HG03354 (cell line): ENCODE data around the gene RALY.

Source experiments
- ATAC-seq: cut with Tn5 transposase; IDR thresholded peaks from one replicate; pipeline ENCODE4 v1.9.1; 2021; ENCODE audit warnings: mild to moderate bottlenecking; ENCODE audit not compliant: unreplicated experiment, poor library complexity, severe bottlenecking

The RALY gene

GRCh38 chr20:34095825-34096224, 102.1 kb downstream of the RALY start:
- no peak for ATAC-seq

GRCh38 chr20:34096699-34097444, 103.2 kb downstream of the RALY start:
- no peak for ATAC-seq

- no peak for ATAC-seq
These were observed 104.9 kb downstream of the RALY start for GRCh38 chr20:34098570-34098969.

DNA sequence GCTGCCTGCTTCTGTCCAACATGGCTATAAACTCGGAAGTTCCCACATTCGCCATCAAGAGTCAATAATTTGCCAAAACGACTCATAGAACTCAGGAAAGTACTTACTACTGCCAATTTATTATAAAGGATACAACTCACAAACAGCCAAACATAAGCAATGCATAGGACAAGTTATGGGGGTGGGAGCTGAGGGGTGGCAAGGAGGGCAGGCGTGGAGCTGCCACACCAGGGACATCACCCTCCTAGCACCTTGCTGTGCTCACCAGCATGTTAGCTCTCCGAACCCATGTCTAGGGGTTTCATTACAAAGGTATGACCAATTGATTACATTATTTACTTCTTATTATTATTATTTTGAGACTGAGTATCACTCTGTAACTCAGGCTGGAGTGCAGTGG, 106.0 kb downstream of the RALY start:
- ATAC-seq = no peak

GRCh38 chr20:34100576-34100975, 106.9 kb downstream of the RALY start:
- ATAC-seq = no peak

DNA sequence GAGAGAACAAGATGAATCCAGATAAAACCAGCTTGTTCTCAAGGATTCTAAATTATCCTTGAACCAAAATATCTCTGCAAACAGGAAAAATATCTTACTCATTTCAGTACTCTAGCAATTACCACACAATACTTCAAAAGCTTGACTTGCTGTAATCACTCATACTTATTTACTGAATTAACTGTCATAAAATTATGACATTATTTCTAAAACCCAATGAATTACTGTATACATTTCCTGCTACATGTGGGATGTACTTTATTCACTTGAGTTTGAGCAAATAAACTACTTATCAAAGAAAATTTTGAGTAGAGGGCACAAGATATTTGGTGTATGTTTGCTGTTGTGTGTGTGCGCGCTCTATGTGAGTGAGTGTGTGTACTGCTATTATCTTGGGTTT, 108.6 kb downstream of the RALY start:
- no peak for ATAC-seq

DNA sequence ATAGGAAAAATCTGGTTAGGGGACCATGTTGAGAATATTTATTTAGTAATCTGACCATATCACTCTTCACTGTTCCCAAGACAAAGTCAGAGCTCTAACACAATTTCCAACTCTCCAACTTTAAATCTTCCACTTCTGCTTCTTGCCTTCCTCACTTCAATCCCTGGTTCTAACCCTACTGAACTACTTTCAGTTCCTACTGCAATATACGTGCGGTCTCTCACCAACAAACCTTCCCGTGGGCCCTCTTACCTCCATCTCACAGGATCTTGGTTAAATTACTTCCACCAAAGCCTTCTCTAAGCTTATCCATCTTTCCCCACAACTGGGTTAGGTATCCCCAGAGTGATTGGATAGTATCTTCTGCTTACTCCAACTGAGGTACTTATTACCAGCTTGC, 110.3 kb downstream of the RALY start:
- ATAC-seq = no peak

- no peak for ATAC-seq
These were observed 112.4 kb downstream of the RALY start for GRCh38 chr20:34105978-34106675.

- no peak for ATAC-seq
These were observed 115.0 kb downstream of the RALY start for GRCh38 chr20:34108616-34109174.

- ATAC-seq = no peak
These were observed 115.7 kb downstream of the RALY start for GRCh38 chr20:34109442-34109841.

GRCh38 chr20:34110025-34110744, 116.5 kb downstream of the RALY start:
- no peak for ATAC-seq

DNA sequence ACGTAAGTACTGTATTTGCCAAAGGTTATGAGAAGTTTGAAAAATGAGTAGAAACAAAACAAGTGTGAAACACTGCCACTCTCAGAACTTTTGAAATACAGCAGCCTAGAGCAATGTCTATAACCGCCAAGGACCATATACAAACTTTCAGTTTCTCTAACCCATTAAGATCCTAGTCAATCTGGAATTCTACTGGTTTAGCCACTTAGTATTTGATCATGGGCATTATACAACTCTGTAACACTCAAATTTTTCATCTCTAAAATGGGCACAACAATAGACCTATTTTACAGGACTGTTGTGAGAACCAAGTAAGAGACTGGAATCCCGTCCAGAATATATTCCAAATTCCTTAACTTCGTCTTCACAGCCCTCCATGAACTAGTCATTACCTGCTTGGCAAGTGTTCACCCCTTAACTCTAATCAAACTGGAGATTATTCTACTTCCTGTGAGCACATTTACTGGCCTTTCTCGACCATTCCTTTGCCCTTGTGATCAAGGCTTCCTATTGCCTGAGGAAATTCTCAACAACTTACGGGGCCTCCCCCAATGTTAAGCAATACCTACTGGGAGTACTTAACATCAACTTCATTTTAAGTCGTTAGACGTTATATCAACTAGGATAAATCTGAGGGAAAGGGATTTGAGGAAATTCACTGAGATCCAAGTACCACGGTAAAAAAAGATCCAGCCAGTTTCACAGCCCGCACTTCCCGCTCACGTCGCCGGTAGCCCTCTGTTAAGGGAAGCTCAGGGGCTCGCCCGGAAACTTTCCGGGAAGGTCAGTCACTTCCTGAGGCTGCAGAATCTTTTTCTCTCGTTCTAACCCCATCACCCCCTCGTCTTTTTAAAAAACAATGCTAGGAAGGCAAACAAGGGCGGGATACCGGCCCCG, 117.3 kb downstream of the RALY start:
- ATAC-seq = no peak

DNA sequence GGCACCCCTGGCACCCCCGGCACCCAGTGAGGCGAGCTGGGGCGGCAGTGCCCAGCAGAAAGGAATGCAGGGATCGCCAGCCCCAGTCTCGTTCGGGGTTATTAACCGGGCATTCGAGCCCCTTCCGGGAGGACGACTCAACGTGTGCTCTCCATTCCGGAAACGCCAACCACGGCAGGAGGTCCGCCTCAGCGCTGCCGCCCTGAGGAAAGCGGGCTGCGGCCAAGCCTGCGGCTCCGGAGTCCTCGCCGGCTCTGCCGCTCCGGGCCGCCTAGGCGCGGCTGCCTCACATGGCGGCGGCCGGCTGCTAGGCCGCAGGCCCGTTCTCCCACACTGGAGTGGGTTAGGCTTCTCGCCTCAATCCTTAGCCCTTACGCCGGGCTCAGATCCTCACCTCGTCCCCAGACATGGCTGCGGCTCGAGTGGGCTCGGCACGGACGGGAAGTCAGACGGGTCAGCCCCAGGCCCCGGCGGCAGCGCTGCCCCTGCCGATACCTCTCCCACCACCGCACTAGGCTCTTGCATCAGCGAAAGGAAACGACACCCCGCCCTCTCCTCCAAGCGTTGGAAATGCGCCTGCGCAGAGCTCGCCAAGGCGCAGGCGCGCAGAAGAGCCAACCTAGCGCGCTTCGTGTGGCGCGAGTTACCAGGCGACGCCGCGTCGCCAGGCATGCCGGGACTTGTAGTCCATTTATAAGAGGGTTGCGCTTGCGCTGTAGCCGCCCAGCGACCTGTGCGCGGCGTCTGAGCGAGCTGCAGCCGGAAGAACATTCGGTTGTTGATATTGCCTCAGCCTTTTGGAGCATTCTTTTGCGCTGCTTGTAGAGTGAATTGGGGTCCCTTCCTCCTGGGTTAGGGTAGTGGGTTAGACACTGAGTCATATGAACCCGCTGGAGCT, 118.2 kb downstream of the RALY start, which contains the start of gene EIF2S2:
EIF2S2 (minus strand) TSS at position 542 of the 898 bp plus-strand sequence; CDS start at position 409, 133 bp downstream.
- peak; percentile 92 for ATAC-seq

DNA sequence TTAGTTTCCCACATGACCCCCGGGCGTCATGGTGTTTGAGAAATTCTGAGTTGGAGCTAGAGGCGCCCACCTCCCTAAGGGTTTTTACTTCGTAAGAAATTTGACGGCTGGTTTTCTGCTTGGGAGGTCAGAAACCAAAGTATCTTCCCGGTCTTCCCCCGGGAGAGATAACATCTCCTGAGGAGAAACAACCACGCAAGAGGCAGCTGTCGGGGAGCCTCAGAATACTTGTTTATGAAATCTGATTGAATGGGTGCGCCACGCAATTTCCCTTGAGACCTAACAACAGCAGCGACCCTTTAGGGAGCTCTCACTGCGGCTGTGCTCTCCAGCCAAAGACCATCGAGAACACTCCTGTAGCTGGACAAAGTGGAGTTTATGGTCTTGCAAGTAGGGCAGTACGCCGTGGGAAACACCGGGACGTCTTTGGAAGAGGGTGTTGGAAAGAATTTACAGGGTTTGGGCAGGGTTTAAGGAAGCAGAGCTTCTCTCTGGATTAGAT, 118.9 kb downstream of the RALY start:
- peak; percentile 16 for ATAC-seq

DNA sequence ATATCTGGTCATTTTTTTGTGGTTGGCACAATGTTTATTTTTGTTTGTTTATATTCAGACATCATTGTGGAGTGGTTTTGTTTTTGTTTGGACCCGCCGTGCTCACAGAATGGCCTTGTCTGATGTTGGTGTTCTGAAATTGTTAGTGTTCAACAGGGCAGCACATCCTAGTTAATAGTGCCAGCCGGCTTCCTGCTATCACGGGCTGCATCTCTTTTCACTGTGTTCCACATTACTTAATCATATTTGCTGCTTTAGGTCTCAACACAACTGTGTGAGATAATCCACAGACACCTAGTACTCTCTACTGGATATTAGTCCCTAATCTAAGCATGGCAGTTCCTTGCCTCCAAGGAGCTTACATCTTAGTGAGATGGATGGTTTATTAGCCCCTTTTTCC, 121.1 kb downstream of the RALY start:
- ATAC-seq = no peak

- ATAC-seq = no peak
These were observed 121.5 kb downstream of the RALY start for GRCh38 chr20:34115232-34115631.

GRCh38 chr20:34120213-34120612, 126.5 kb downstream of the RALY start:
- no peak for ATAC-seq

DNA sequence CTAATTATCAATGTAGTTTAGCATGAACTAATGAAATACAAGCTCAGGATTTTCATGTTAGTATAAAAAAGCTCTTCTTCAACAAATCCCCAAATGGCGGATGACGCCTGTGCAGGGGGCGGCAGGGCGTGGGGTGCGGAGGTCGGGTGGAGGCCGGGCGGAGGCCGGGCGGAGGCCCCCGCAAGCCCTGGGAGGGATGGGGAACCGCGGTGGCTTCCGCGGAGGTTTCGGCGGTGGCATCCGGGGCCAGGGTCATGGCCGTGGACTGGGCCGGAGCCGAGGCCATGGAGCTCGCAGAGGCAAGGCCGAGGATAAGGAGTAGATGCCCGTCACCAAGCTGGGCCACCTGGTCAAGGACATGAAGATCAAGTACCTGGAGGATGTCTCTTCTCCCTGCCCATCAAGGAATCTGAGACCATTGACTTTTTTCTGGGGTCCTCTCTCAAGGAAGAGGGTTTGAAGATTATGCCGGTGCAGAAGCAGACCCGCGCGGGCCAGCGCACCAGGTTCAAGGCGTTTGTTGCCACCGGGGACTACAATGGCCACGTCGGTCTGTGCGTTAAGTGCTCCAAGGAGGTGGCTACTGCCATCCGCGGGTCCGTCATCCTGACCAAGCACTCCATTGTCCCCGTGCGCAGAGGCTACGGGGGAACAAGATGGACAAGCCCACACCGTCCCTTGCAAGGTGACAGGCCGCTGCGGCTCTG, 128.7 kb downstream of the RALY start:
- ATAC-seq = no peak
